ENCODE data around the gene ROBO1. TPM values are rescaled to one million over a fixed set of nuclear protein-coding genes. Genes with fewer than 3 reads are reported as not detected.

Gene ROBO1
- total and polyA plus RNA-seq, 2 of the 8 experiments (the other 6 are each of a cell fraction or from before 2014, with no cell fraction given), result 51.4 to 91.0 TPM

DNA sequence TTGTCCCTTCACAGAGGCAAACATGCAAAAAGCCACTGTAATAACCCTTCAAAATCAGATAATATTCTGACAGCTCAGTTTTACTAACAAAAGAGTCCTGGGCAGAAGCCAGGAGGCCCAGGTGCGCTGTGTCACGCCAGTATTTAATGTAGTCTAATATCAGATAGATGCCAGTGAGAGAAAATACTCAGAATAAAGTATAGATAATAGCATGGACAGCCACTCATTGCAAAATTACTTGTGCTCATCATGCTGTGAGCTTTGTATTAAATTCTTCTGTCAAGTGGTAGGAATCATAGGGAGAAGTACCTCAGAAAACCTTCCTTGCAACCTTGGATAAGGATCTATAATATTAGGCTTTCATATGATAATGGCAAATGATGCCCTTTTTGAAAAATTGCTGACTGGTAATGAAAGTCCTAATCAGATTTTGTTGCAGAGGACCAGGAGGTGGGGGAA, 1154.3 kb downstream of the ROBO1 start:
- TF ChIP-seq JUND (IDR thresholded peaks at IDR 0.05; ENCODE audit: low read length) (no peak), PHF8 (conservative IDR thresholded peaks at IDR 0.05; ENCODE audit: low read depth, low read length) (no peak), POU5F1 (IDR thresholded peaks at IDR 0.05; ENCODE audit: low read depth, low read length) (no peak)
- H4K91ac ChIP-seq (replicated peaks; ENCODE audit: insufficient read length, low read length), result no peak overlapping the region
- no peak overlapping the region for H2AFZ ChIP-seq (ENCODE audit: low read length)
- ChIA-PET CTCF (ENCODE audit: partially characterized antibody) (no interaction called here), POLR2A (ENCODE audit: partially characterized antibody) (no interaction called here)
- H3K36me3 ChIP-seq (ENCODE audit: control insufficient read depth in 2 of 4, insufficient read depth in 4 of 4, low read length in 3 of 4), result peaks cover 0 to 18% (median 8%) of the 10 kb centered on the region in 4 experiments; a peak in 5 of 8 replicates
- H4K8ac ChIP-seq (ENCODE audit: extremely low read depth, insufficient read depth, low read length), result no peak overlapping the region
- no peak overlapping the region for H3K4me3 ChIP-seq (ENCODE audit: extremely low read depth in 1 of 4, insufficient read depth in 2 of 4, low read depth in 3 of 4, low read length in 4 of 4)
- H3K23ac ChIP-seq (ENCODE audit: insufficient read length), result no peak overlapping the region
- H3K4me1 ChIP-seq (replicated peaks in 1 of 4; ENCODE audit: control insufficient read depth in 3 of 4, insufficient read depth in 4 of 4, low read length in 3 of 4), result no peaks in the 10 kb centered on the region
- no peak overlapping the region for H2AK5ac ChIP-seq (ENCODE audit: low read depth, low read length)
- H4K5ac ChIP-seq (ENCODE audit: insufficient read length, low read depth, low read length), result no peak overlapping the region
- no peaks in the 10 kb centered on the region for H3K23me2 ChIP-seq (ENCODE audit: low read depth, low read length)
- no peak overlapping the region for H3K4ac ChIP-seq (replicated peaks; ENCODE audit: insufficient read length, low read depth, low read length)
- H2BK15ac ChIP-seq (ENCODE audit: low read length), result no peak overlapping the region
- no peak overlapping the region for H2BK20ac ChIP-seq (ENCODE audit: low read length)
- no peak overlapping the region for H2BK120ac ChIP-seq (replicated peaks; ENCODE audit: low read depth, low read length)
- no peak overlapping the region for H2BK5ac ChIP-seq (ENCODE audit: low read depth, low read length)
- H3K4me2 ChIP-seq (ENCODE audit: insufficient read depth in 1 of 2, low read depth in 2 of 2, low read length in 2 of 2), result no peak overlapping the region
- H3K14ac ChIP-seq (ENCODE audit: insufficient read length), result no peak overlapping the region
- no peak for FAIRE-seq
- no peaks in the 10 kb centered on the region for H3K9me3 ChIP-seq (ENCODE audit: insufficient read depth in 2 of 2, low read depth in 1 of 2, low read length in 1 of 2)
- H3K79me1 ChIP-seq (ENCODE audit: low read depth, low read length), result no peaks in the 10 kb centered on the region
- no peak overlapping the region for H2BK12ac ChIP-seq (ENCODE audit: low read depth, low read length)
- H3K27ac ChIP-seq (ENCODE audit: low read depth, low read length), result no peak overlapping the region
- H3K9ac ChIP-seq (replicated peaks in 1 of 4; ENCODE audit: extremely low read depth in 1 of 4, low read depth in 3 of 4, low read length in 3 of 4), result no peak overlapping the region
- no peaks in the 10 kb centered on the region for H3K79me2 ChIP-seq (ENCODE audit: control insufficient read depth in 1 of 2, insufficient read depth in 2 of 2, low read length in 2 of 2)
- no peak for DNase-seq (ENCODE audit: low read depth in 1 of 2, low spot score in 2 of 2)
- H3K56ac ChIP-seq (replicated peaks; ENCODE audit: insufficient read length, low read depth, low read length), result no peak overlapping the region
- no peak overlapping the region for H3K18ac ChIP-seq (ENCODE audit: extremely low read depth, low read length)
- H3K27me3 ChIP-seq (replicated peaks in 1 of 4; ENCODE audit: control insufficient read depth in 3 of 4, extremely low read depth in 1 of 4, insufficient read depth in 3 of 4, low read length in 3 of 4), result no peaks in the 10 kb centered on the region
- 87% methylated on average over 2 of the region's 2 CpGs; no CpG with 5 or more reads in 1 of the 2 experiments for WGBS, 2 experiments (ENCODE audit: extremely low coverage in 1 of 2, insufficient coverage in 1 of 2, insufficient read length in 1 of 2, insufficient replicate concordance in 2 of 2, low coverage in 1 of 2, low lambda C conversion rate in 2 of 2, missing lambda C conversion rate in 1 of 2)
- H4K20me1 ChIP-seq (replicated peaks in 1 of 2; ENCODE audit: control insufficient read depth in 1 of 2, insufficient read depth in 2 of 2, low read length in 2 of 2), result peaks cover 0 to 2% of the 10 kb centered on the region in 2 experiments
